Lung (tissue), 12 donors: ENCODE measurements around the gene TMEM238. TPM values are rescaled to one million over a fixed set of nuclear protein-coding genes. Genes with fewer than 3 reads are reported as not detected.

Experiments used
- ATAC-seq: fragments of 200-7000 bp; cut with Tn5 transposase; one replicate; pipeline ENCODE4 v1.9.1; 2020; ENCODE audit warnings: moderate number of reproducible peaks; ENCODE audit not compliant: insufficient read depth, low FRiP score
- DNase-seq, 3 donors: peaks; one replicate each; pipeline ENCODE4 v3.0.0-alpha.2; 2013 to 2017
- H3K27ac ChIP-seq, 2 donors: one replicate each; pipeline ENCODE4 v1.5.1; 2013; ENCODE audit warnings: mild to moderate bottlenecking in 2 of 2, moderate library complexity in 2 of 2, control low read depth in 1 of 2, inconsistent platforms in 1 of 2, low read depth in 1 of 2, low read length in 1 of 2
- H3K27me3 ChIP-seq, 3 donors: one replicate each; pipeline ENCODE4 v1.5.1; 2013; ENCODE audit warnings: low read length in 2 of 3; ENCODE audit not compliant: control insufficient read depth in 3 of 3, insufficient read depth in 3 of 3
- H3K36me3 ChIP-seq, 4 donors: one replicate each; pipeline ENCODE4 v1.5.1; 2013; ENCODE audit warnings: low read length in 4 of 4, mild to moderate bottlenecking in 1 of 4, moderate library complexity in 1 of 4; ENCODE audit not compliant: control insufficient read depth in 4 of 4, insufficient read depth in 4 of 4
- H3K4me1 ChIP-seq, 5 donors: one replicate each; pipeline ENCODE4 v1.5.1; 2013; ENCODE audit warnings: low read length in 5 of 5, mild to moderate bottlenecking in 2 of 5, moderate library complexity in 1 of 5; ENCODE audit not compliant: control insufficient read depth in 5 of 5, insufficient read depth in 5 of 5
- H3K4me3 ChIP-seq: one replicate; pipeline ENCODE4 v1.5.1; 2013; ENCODE audit warnings: mild to moderate bottlenecking, control low read depth, moderate library complexity
- H3K9ac ChIP-seq, 2 donors: one replicate each; pipeline ENCODE4 v1.5.1; 2013; ENCODE audit warnings: low read length in 2 of 2, control low read depth in 1 of 2; ENCODE audit not compliant: insufficient read depth in 1 of 2
- H3K9me3 ChIP-seq, 4 donors: one replicate each; pipeline ENCODE4 v1.5.1; 2013; ENCODE audit warnings: low read length in 3 of 4, mild to moderate bottlenecking in 1 of 4, moderate library complexity in 1 of 4; ENCODE audit not compliant: control insufficient read depth in 4 of 4, insufficient read depth in 3 of 4
- WGBS, 2 donors: extraction: QIAGEN DNeasy Blood & Tissue Kit; methylation state at CpG; one replicate each; pipeline ENCODE4 v1.1.7; 2013; 5-methylcytosine and 5-hydroxymethylcytosine counted together
- polyA plus RNA-seq, 2 donors: library from polyadenylated mRNA; stranded (reverse); fragments of 200-250 nt; gene quantifications; one replicate each; pipeline ENCODE4 v1.2.1, GENCODE V29; 2013
- total RNA-seq, 2 donors: library from RNA; depleted of rRNA in 1 of 2; stranded (reverse); fragments of >200 nt in 1 of 2; gene quantifications; one replicate each; pipeline ENCODE4 v1.2.1, GENCODE V29; 2014 to 2021
- TF ChIP-seq, protein P1 (sequence below): IDR thresholded peaks from 2 replicates; pipeline ENCODE4 v1.5.1; 2012; ENCODE audit warnings: mild to moderate bottlenecking; ENCODE audit errors: control extremely low read depth, extremely low read depth
- donor health status: control.
- donor health status: control.
- donor health status: Bipolar disorder and iron deficiency.
- donor health status: healthy.
- donor health status: DM: yes; HTN: yes; CAD: no.

Gene TMEM238
- total and polyA plus RNA-seq, 4 donors, result 0.43 to 31.0 (median 0.82) TPM

DNA sequence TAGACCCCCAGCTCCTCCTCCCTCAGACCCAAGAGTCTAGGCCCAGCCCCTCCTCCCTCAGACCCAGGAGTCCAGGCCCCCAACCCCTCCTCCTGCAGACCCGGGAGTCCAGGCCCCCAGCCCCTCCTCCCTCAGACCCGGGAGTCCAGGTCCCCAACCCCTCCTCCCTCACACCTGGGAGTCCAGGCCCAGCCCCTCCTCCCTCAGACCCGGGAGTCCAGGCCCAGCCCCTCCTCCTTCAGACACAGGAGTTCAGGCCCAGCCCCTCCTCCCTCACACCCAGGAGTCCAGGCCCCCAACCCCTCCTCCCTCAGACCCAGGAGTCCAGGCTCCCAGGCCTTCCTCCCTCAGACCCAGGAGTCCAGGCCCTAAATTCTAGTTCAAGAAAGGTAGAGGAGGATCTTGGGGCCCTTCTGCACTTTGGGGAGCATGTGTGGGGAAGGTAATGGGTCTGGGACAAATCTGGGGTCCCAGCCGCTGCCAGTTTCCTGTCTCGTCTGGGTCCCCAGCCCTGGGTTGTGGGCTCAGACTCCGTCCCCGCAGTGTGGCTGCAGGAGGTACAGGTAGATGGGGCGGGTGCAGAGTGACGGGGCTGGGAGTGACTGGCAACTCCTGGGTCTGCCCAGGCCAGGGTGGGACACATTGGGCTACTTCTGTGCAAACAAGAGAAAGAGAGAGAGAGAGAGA is 10.6 kb downstream of the TMEM238 start:
- ATAC-seq, result no peak
- 43 to 52% methylated on average over 9 of the region's 9 CpGs for WGBS, 2 donors
- H3K4me1 ChIP-seq, result peaks cover 0 to 29% (median 14%) of the 10 kb centered on the region in 5 donors
- H3K9me3 ChIP-seq, result peaks cover 0 to 4% (median 0%) of the 10 kb centered on the region in 4 donors
- H3K27ac ChIP-seq, result no peak overlapping the region
- no peak for DNase-seq
- H3K9ac ChIP-seq, result no peak overlapping the region
- no peaks in the 10 kb centered on the region for H3K36me3 ChIP-seq
- peaks cover 4 to 49% (median 9%) of the 10 kb centered on the region in 3 donors for H3K27me3 ChIP-seq
- no peak overlapping the region for H3K4me3 ChIP-seq
- TF ChIP-seq, protein P1, sequence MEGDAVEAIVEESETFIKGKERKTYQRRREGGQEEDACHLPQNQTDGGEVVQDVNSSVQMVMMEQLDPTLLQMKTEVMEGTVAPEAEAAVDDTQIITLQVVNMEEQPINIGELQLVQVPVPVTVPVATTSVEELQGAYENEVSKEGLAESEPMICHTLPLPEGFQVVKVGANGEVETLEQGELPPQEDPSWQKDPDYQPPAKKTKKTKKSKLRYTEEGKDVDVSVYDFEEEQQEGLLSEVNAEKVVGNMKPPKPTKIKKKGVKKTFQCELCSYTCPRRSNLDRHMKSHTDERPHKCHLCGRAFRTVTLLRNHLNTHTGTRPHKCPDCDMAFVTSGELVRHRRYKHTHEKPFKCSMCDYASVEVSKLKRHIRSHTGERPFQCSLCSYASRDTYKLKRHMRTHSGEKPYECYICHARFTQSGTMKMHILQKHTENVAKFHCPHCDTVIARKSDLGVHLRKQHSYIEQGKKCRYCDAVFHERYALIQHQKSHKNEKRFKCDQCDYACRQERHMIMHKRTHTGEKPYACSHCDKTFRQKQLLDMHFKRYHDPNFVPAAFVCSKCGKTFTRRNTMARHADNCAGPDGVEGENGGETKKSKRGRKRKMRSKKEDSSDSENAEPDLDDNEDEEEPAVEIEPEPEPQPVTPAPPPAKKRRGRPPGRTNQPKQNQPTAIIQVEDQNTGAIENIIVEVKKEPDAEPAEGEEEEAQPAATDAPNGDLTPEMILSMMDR, result no peak

DNA sequence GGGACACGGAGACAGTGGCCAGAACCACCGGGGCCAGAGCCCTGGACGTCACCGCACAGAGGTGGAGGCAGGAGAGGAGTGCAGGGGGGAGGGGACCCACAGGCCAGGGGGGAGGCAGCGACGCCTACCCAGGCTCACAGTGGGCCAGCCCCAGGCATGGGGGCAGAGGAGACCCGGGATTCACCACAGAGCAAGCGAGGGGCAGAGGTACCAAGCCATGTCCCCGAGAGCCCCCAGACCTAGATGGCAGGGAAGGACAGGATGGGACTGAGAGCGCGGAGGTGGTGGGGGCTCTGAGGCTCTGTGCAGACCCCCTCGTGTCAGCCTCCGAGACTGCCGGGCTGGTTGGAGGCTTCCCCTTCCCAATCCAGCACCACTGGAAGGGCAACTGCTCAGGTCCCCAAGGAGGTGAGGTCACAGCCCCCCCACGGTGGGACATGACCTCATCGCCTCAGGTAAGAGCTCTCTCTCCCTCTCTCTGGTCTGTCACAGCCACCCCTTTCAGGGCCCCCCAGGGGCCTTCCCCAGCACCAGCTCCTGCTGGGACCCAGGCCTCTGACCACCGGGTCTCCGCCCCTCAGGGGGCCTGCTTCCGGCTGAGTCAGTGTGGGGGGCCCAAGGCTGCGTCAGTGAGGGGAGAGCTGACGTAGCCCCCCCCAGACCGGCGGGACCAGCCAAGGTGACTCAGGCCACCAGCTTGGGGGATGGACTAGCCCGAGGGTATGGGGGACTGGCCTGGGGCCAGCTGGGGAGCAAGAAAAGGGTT is 11.6 kb downstream of the TMEM238 start:
- peaks cover 0 to 4% (median 0%) of the 10 kb centered on the region in 4 donors for H3K9me3 ChIP-seq
- no peak for DNase-seq

DNA sequence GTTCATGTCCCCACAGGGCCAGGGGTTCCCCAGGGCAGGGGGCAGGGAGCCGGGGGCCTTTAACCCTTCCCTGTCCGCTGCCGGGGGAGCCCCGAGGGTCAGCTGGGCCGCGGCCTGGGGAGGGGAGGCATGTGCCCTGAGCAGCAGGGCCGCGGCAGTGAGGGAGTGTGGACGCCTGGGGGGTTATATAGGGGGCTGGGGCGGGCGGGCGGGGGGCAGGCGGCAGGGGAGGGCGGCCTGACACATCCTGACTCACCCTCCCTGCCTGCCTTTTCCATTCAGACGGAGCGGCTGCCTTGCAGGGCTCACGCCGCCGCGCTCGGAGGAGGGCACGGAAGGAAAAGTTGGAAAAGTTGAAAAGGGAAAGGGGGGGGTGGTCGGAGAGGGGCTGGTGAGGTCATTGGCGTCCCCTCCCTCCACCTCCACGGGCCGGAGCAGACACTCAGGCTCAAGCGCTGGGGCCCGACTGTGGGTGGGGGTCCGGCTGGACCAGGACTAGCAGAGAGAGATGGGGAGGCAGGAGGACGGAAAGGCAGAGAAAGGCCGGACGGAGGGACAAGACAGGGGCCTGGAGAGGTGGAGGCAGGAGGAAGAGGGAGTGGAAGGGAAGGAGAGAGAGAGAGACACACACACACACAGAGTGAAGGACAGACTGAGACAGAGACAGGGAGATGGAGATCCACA is 13.6 kb downstream of the TMEM238 start, which contains the start of gene IL11:
Gene IL11, minus strand, starts transcription at position 159 of the 684 bp plus-strand sequence. Its CDS starts 153 bp downstream, at position 6.
- Histone ChIP-seq H3K4me3 (no peak within 1 kb of the TSS), H3K36me3 (no peaks in the 10 kb centered on the region), H3K27me3 (peaks cover 4 to 31% (median 11%) of the 10 kb centered on the region in 3 donors), H3K27ac (no peak within 1 kb of the TSS), H3K9ac (no peak within 1 kb of the TSS), H3K4me1 (peaks cover 0 to 21% (median 10%) of the 10 kb centered on the region in 5 donors), H3K9me3 (peaks cover 0 to 4% (median 0%) of the 10 kb centered on the region in 4 donors)
- WGBS, 2 donors, result 7 to 12% methylated on average over 23 to 32 of the region's 32 CpGs
- ATAC-seq (no peak), DNase-seq (no peak)
- TF ChIP-seq, protein P1, result no peak

More for the DNA sequence above, 11.6 kb downstream of the TMEM238 start:
- Histone ChIP-seq H3K9ac (no peak overlapping the region), H3K27ac (no peak overlapping the region), H3K4me3 (no peak overlapping the region), H3K4me1 (peaks cover 0 to 23% (median 12%) of the 10 kb centered on the region in 5 donors), H3K27me3 (peaks cover 4 to 43% (median 11%) of the 10 kb centered on the region in 3 donors), H3K36me3 (no peaks in the 10 kb centered on the region)
- WGBS, 2 donors, result 35 to 36% methylated on average over 24 of the region's 24 CpGs
- no peak for ATAC-seq
- TF ChIP-seq, protein P1, result no peak
